GM18520 (cell line): ENCODE data around the gene MRGPRG.
"Not testable (repeated sequence)": the region's sequence is repeated elsewhere in the genome, so short reads cannot be mapped to it uniquely, and the experiment has no call there.

Experiments
- ATAC-seq: cut with Tn5 transposase; IDR thresholded peaks from one replicate; pipeline ENCODE4 v1.9.1; 2021; ENCODE audit not compliant: unreplicated experiment

Gene MRGPRG

GRCh38 chr11:3177931-3178330 lies 40.7 kb downstream of the MRGPRG start:
- ATAC-seq = no peak

GRCh38 chr11:3176487-3176886 lies 42.1 kb downstream of the MRGPRG start:
- ATAC-seq = no peak

GRCh38 chr11:3175194-3175593 lies 43.4 kb downstream of the MRGPRG start:
- no peak for ATAC-seq

DNA sequence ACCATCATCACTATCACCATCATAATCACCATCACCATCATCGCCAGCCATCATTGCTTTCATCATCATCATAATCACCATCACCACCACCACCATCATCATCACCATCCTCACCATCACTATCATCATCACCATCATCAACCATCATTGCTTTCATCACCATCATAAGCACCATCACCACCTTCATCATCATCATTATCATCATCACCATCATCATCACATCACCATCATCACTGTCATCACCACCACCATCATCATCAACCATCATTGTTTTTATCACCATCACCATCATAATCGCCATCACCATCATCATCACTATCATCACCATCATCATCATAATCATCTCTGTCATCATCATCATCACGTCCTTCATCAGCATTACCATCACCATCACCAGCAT lies 44.2 kb downstream of the MRGPRG start:
- no peak for ATAC-seq

DNA sequence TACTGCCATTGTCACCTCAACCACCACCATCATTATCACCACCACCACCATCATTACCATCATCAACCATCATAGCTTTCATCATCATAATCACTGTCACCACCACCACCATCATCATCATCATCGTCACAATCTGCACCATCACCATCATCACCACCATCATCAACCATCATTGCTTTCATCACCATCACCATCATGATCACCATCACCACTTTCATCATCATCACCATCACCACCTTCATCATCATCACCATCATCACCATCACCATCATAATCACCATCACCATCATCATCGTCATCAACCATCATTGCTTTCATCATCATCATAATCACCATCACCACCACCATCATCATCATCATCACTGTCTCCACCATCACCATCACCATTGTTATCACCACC lies 44.8 kb downstream of the MRGPRG start:
- ATAC-seq = no peak

DNA sequence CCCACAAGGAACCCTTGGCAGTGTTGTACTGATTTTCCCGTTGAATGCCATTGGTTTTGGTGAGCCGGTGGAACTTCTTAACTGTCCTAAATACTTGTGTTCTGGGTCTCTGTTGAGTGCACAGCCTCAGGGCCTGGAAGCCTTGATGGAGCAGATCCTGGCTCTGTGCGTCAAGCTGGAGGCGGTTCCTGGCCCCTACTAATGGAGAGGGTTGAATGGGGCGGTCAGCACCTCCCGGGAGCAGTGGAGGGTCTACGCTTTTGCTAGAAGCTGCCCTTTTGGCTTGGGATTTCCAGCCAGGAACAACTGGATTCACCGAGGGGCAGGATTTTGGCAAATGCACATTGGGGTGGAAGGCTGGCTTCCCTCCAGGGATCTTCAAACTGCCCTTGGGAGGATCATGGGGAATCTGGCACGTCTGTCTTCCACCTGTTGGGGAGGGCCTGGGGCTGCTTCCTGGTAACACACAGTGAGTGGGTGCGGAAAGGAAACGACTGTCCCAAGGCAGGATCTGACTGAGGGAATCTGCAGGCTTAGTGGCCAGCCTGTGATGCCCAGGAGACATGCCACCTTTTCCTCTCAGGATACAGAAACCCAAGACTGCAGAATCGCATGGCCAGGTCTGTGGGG lies 46.6 kb downstream of the MRGPRG start:
- no peak for ATAC-seq

GRCh38 chr11:3170756-3171650 lies 47.6 kb downstream of the MRGPRG start:
- no peak for ATAC-seq

- ATAC-seq = no peak
Measured at GRCh38 chr11:3170044-3170755, 48.4 kb downstream of the MRGPRG start.

DNA sequence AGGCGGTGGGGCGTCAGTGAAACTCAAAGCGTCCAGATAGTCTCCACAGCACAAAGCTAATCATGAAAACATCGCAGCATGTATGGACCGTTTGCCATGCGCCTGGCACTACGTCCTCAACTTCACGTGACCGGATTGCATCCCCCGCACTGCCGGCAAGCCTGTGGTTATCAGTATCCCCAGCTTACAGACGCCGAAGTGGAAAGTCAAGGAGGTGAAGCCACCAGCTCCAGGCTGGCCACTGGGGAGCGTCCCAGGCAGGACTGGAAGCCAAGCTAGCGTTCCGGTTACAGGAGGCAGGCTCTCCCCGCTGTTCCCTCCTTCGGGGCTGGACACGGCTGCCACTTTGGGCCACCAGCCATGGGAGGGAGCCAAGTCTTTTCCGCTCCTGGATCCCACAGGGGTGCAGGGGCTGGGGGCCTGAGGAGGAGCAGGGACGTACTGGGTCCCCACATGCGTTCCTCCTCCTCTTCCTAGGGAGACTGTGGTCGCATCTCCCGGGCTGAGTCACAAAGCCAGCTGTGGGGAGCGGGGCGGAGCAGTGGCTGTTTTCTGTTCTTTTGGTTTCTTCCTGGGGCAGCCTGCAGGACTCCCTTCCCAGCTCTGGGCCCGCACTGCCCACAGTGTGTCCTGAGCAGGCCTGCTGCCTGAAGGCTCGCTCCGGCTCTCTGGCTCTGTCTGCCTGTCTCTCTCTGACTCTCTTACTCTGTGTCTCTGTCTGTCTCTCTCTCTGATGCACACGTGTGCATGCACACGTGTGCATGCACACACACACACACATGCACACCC lies 49.2 kb downstream of the MRGPRG start:
- no peak for ATAC-seq

DNA sequence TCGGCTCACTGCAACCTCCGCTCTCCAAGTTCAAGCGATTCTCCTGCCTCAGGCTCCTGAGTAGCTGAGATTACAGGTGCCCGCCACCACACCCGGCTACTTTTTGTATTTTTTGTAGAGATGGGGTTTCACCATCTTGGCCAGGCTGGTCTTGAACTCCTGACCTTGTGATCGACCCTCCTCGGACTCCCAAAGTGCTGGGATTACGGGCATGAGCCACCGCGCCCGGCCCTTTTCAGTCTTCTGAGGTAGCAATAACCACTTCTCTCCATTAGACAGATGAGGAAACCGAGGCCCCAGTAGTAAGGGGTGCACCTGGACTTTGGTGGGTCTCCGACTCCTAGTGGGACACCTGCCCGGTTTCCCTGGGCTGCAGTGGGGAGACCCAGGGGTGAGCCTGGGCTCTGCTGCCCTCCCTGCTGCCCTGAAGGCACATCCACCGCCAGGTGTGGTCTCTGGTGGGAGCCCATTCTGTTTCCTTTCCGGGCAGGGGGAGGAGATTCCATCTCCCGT lies 49.8 kb downstream of the MRGPRG start:
- ATAC-seq = not testable (repeated sequence)
